ENCODE measurements around the gene GJA10.
"Not testable (repeated sequence)": the region's sequence is repeated elsewhere in the genome, so short reads cannot be mapped to it uniquely, and the experiment has no call there.

- TF ChIP-seq MAX (IDR thresholded peaks at IDR 0.05; ENCODE audit: low read depth); CHD2 (IDR thresholded peaks at IDR 0.05; ENCODE audit: low read length, partially characterized antibody); NFIC (IDR thresholded peaks at IDR 0.05; ENCODE audit: borderline replicate concordance); REST (IDR thresholded peaks at IDR 0.05; ENCODE audit: low read depth, low read length); RAD21 (IDR thresholded peaks at IDR 0.05; ENCODE audit: low read length); EP300 (IDR thresholded peaks at IDR 0.05; ENCODE audit: borderline replicate concordance in 1 of 2, low read depth in 1 of 2, low read length in 1 of 2); SIN3A (IDR thresholded peaks at IDR 0.05; ENCODE audit: borderline replicate concordance, low read depth, low read length); CTCF (IDR thresholded peaks at IDR 0.05); YY1 (IDR thresholded peaks at IDR 0.05; ENCODE audit: low read depth); USF2 (IDR thresholded peaks at IDR 0.05; ENCODE audit: borderline replicate concordance, low read depth, low read length); USF1 (IDR thresholded peaks at IDR 0.05; ENCODE audit: borderline replicate concordance, low read depth); GABPA (IDR thresholded peaks at IDR 0.05; ENCODE audit: low read depth); JUND (IDR thresholded peaks at IDR 0.05): not testable (repeated sequence)
Measured at GRCh38 chr6:89910001-89910901, 16.0 kb downstream of the GJA10 start.
